Midbrain (tissue), 1 donor: ENCODE measurements around the gene ERCC6L.

Experiments used
- DNase-seq: peaks from one replicate; lab custom pipeline; 2025; lab: John Stamatoyannopoulos, UW

Gene ERCC6L

GRCh38 chrX:72169008-72169728, 69.7 kb downstream of the ERCC6L start:
- DNase-seq, result no peak

GRCh38 chrX:72165551-72165950, 73.3 kb downstream of the ERCC6L start:
- no peak for DNase-seq

GRCh38 chrX:72159769-72160168, 79.1 kb downstream of the ERCC6L start:
- no peak for DNase-seq

GRCh38 chrX:72158773-72159172, 80.1 kb downstream of the ERCC6L start:
- DNase-seq, result no peak
